Measurements from ENCODE around the gene SYS1. TPM values are rescaled to one million over a fixed set of nuclear protein-coding genes. Genes with fewer than 3 reads are reported as not detected.

The SYS1 gene
- total RNA-seq = 26.5 and 31.8 TPM in 2 replicates

DNA sequence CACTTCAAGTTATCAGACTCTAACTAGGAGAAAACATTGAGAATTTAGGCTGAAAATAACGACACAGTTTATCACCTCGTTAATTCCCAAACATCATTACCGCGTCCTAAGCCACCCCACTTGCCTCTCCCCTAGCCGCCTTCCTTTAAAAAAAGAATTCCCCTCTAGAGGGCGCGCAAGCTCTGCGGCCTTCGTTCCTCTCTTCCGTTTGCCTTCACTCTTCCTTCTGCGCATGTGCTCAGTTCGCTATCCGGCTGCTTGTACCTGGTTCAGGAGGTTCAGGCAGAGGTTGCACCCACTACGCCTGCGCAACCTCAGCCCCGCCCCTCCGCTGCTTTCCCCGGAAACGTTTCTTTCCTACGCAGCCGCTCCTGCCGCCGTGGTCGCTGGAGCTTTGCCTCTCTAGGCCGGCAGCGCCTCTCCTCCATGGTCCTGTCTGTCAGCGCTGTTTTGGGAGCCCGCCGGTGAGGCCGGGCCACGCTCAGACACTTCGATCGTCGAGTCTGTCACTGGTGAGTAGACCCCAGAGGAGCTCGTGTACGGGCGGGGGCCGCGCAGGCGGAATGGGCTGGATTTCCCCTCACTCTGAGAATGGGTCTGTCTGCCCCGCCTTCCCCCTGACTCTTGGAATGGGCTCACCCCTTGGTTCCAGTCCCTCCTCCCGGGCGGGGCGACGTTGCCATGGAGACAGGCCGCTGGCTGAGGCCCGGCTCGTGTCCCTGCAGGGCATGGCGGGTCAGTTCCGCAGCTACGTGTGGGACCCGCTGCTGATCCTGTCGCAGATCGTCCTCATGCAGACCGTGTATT is at the start of gene SYS1:
SYS1 (plus strand) TSS at position 353 of the 807 bp plus-strand sequence; CDS start at position 729, 376 bp downstream.
- peak; percentile 98 for DNase-seq (ENCODE audit: insufficient read length, low spot score, missing footprints)
- Histone ChIP-seq H3K36me3 (ENCODE audit: insufficient read depth, low read length) (peaks cover 22% of the 10 kb centered on the region), H3K27ac (ENCODE audit: low read depth, low read length) (peak within 1 kb of the TSS; percentile 89), H2AFZ (ENCODE audit: low read length) (peak within 1 kb of the TSS; percentile 98), H3K4me1 (ENCODE audit: insufficient read depth, low read length) (peaks cover 41% of the 10 kb centered on the region), H4K20me1 (ENCODE audit: insufficient read depth, low read length) (peaks cover 5% of the 10 kb centered on the region), H3K9me3 (ENCODE audit: low read depth, low read length) (no peaks in the 10 kb centered on the region), H3K4me2 (ENCODE audit: insufficient read depth, low read length) (peak within 1 kb of the TSS; percentile 96), H3K79me2 (ENCODE audit: insufficient read depth, low read length) (peaks cover 25% of the 10 kb centered on the region), H3K27me3 (ENCODE audit: insufficient read depth, low read length) (no peaks in the 10 kb centered on the region), H3K4me3 (ENCODE audit: insufficient read depth, low read length) (peak within 1 kb of the TSS; percentile 83)
- TF ChIP-seq, protein P1, sequence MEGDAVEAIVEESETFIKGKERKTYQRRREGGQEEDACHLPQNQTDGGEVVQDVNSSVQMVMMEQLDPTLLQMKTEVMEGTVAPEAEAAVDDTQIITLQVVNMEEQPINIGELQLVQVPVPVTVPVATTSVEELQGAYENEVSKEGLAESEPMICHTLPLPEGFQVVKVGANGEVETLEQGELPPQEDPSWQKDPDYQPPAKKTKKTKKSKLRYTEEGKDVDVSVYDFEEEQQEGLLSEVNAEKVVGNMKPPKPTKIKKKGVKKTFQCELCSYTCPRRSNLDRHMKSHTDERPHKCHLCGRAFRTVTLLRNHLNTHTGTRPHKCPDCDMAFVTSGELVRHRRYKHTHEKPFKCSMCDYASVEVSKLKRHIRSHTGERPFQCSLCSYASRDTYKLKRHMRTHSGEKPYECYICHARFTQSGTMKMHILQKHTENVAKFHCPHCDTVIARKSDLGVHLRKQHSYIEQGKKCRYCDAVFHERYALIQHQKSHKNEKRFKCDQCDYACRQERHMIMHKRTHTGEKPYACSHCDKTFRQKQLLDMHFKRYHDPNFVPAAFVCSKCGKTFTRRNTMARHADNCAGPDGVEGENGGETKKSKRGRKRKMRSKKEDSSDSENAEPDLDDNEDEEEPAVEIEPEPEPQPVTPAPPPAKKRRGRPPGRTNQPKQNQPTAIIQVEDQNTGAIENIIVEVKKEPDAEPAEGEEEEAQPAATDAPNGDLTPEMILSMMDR (IDR thresholded peaks at IDR 0.05; ENCODE audit: extremely low read depth, low read depth, low read length) = peak; percentile 98

DNA sequence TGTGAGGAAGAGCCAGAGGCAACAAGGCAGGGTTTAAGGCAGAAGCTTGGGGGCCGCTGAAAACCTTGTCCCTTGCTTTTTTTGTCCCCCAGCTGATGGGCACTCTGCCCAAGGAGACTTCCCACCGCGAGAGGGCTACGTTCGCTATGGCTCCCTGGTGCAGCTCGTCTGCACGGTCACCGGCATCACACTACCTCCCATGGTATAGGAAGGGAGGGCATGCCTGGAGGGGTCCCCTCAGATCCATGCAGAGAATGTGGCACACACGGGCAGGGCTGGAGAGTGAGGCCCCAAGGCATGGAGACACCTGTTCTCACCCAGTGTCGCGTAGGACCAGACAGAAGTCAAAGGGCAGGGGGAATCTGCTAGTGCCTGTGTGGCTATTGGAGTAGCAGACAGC is 49.0 kb upstream of the SYS1 start:
- Histone ChIP-seq H4K20me1 (ENCODE audit: insufficient read depth, low read length) (no peaks in the 10 kb centered on the region), H3K4me3 (ENCODE audit: insufficient read depth, low read length) (no peak overlapping the region), H2AFZ (ENCODE audit: low read length) (no peak overlapping the region), H3K36me3 (ENCODE audit: insufficient read depth, low read length) (no peaks in the 10 kb centered on the region), H3K27ac (ENCODE audit: low read depth, low read length) (no peak overlapping the region), H3K79me2 (ENCODE audit: insufficient read depth, low read length) (no peaks in the 10 kb centered on the region), H3K9me3 (ENCODE audit: low read depth, low read length) (no peaks in the 10 kb centered on the region), H3K4me1 (ENCODE audit: insufficient read depth, low read length) (no peaks in the 10 kb centered on the region), H3K27me3 (ENCODE audit: insufficient read depth, low read length) (peaks cover 9% of the 10 kb centered on the region), H3K4me2 (ENCODE audit: insufficient read depth, low read length) (no peak overlapping the region)
- TF ChIP-seq, protein P1 (IDR thresholded peaks at IDR 0.05; ENCODE audit: extremely low read depth, low read depth, low read length) = no peak
- peak; percentile 41 for DNase-seq (ENCODE audit: insufficient read length, low spot score, missing footprints)

DNA sequence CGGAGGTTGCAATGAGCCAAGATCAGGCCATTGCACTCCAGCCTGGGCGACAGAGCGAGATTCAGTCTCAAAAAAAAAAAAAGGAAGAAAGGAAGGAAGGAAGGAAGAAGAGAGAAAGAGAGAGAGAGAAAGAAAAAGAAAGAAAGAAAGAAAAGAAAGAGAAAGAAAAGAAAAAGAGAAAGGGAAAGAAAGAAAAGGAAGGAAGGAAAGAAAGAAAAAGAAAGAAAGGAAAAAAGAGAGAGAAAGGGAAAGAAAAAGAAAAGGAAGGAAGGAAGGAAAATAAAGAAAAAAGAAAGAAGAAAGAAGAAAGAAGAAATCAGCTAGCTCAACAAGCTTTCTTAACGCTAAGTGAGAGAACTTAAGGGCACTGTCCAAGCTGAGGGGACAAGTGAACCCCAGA is 47.3 kb upstream of the SYS1 start:
- Histone ChIP-seq H3K27ac (ENCODE audit: low read depth, low read length) (no peak overlapping the region), H3K4me1 (ENCODE audit: insufficient read depth, low read length) (no peaks in the 10 kb centered on the region), H3K27me3 (ENCODE audit: insufficient read depth, low read length) (peaks cover 9% of the 10 kb centered on the region), H3K9me3 (ENCODE audit: low read depth, low read length) (no peaks in the 10 kb centered on the region), H3K4me2 (ENCODE audit: insufficient read depth, low read length) (no peak overlapping the region), H3K4me3 (ENCODE audit: insufficient read depth, low read length) (no peak overlapping the region), H4K20me1 (ENCODE audit: insufficient read depth, low read length) (peaks cover 3% of the 10 kb centered on the region), H2AFZ (ENCODE audit: low read length) (no peak overlapping the region), H3K36me3 (ENCODE audit: insufficient read depth, low read length) (no peaks in the 10 kb centered on the region), H3K79me2 (ENCODE audit: insufficient read depth, low read length) (no peaks in the 10 kb centered on the region)
- TF ChIP-seq, protein P1 (IDR thresholded peaks at IDR 0.05; ENCODE audit: extremely low read depth, low read depth, low read length) = no peak
- no peak for DNase-seq (ENCODE audit: insufficient read length, low spot score, missing footprints)

All from osteoblast (primary cell).